GM18951 (cell line): ENCODE data around the gene MNDA.

ENCODE experiments used
- POLR2A ChIP-seq: IDR thresholded peaks from 4 replicates; pipeline ENCODE4 v1.6.1; 2011; ENCODE audit warnings: mild to moderate bottlenecking; ENCODE audit not compliant: insufficient read length, insufficient read depth; ENCODE audit errors: extremely low read depth
- in situ Hi-C: fragments of 300-500 bp; cut with MboI; formaldehyde crosslinking; loops from one replicate; pipeline ENCODE4 v1.12.0; 2022; ENCODE audit warnings: low sequenced_read_pairs, mixed read lengths, inconsistent platforms; ENCODE audit not compliant: unreplicated experiment

The MNDA gene

DNA sequence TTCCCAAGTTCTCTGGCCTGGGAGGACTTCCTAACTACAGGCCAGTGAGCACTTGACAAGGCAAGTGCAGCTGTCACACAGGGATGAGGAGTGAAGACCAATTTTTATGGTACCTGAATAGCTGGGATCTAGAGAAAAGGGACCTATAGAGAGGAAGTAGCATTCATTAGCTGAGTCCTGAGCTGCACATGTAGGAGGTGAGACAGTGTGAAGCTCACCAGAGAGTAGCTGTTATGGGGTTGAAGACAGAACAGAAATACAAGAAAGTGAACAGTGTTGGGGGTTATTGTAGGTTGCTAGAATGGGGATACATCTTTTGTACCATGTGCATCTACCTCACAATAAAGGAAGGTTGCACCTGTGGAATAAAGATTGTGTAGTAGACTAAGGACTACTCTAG lies 62.5 kb downstream of the MNDA start:
- no peak for TF ChIP-seq POLR2A
- in situ Hi-C loops = no loop called here

DNA sequence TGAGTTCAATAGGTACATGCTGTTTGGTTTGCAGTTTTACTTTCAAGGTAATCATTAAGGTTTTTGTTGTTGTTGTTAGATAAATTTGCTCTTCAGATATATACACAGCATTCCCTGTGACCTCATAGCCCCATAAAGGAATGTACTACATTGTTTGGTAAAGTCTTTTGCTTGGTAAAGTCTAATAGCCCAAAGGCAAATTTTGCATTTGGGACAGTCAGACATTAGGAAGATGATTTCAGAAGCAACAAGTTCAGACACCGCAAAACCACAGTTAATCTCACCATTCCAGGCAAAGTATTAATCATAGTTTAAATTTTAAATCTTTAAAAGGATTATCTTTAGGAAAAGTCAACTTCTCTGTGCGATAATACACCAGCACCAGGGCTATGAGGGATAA lies 67.6 kb downstream of the MNDA start:
- no peak for TF ChIP-seq POLR2A
- in situ Hi-C loops = no loop called here
